RWPE1 (cell line): ENCODE results near the gene HOXD9.

Experiments
- CTCF ChIA-PET: fragments of 350-600 bp; sonication (Branson Sonifier 250); formaldehyde crosslinking; extraction: SDS; loops from one replicate; lab custom pipeline; 2021; lab: Yijun Ruan, JAX
- POLR2A ChIA-PET: fragments of 400-600 bp; formaldehyde crosslinking; extraction: SDS; loops from one replicate; lab custom pipeline; 2020; ENCODE audit warnings: antibody characterized with exemption; ENCODE audit not compliant: low non-redundant PET; lab: Yijun Ruan, JAX
- DNase-seq: peaks from one replicate; pipeline ENCODE4 v3.0.0; 2012; ENCODE audit warnings: low spot score
- H3K27ac ChIP-seq: fragments of 450-650 bp; 2 replicates; pipeline ENCODE4 v1.5.1; 2017
- TF ChIP-seq, protein P1 (sequence below): fragments of 450-650 bp; conservative IDR thresholded peaks from 2 replicates; pipeline ENCODE4 v1.5.1; 2017; ENCODE audit warnings: low read depth, mild to moderate bottlenecking

Gene HOXD9

DNA sequence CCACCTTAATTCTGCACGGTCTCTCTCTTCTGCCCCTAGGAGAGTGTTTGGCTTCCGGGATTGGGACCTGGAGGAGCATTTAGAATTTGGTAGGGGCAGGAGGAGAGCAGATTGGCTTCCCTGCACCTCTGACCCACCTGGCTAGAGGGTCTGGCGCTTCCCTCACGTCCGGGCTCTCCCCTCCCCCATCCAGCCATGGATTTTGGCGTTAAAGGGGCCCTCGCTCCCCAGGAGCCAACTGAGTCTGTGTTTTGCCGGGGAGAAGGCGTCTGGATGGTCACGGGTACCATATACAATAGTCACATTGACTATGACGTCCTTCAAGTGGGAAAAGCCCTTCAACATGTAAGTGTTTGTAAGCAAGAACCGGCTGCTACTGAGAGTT lies 41.1 kb downstream of the HOXD9 start:
- ChIA-PET POLR2A (no interaction called here), CTCF (interaction anchor here (0.7 kb wide), 1 partner anchor 78 kb away, joined by 3 read pairs; no protein-coding TSS in a partner anchor)
- no peak for DNase-seq
- TF ChIP-seq, protein P1, sequence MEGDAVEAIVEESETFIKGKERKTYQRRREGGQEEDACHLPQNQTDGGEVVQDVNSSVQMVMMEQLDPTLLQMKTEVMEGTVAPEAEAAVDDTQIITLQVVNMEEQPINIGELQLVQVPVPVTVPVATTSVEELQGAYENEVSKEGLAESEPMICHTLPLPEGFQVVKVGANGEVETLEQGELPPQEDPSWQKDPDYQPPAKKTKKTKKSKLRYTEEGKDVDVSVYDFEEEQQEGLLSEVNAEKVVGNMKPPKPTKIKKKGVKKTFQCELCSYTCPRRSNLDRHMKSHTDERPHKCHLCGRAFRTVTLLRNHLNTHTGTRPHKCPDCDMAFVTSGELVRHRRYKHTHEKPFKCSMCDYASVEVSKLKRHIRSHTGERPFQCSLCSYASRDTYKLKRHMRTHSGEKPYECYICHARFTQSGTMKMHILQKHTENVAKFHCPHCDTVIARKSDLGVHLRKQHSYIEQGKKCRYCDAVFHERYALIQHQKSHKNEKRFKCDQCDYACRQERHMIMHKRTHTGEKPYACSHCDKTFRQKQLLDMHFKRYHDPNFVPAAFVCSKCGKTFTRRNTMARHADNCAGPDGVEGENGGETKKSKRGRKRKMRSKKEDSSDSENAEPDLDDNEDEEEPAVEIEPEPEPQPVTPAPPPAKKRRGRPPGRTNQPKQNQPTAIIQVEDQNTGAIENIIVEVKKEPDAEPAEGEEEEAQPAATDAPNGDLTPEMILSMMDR, result no peak
- H3K27ac ChIP-seq, result no peak overlapping the region

DNA sequence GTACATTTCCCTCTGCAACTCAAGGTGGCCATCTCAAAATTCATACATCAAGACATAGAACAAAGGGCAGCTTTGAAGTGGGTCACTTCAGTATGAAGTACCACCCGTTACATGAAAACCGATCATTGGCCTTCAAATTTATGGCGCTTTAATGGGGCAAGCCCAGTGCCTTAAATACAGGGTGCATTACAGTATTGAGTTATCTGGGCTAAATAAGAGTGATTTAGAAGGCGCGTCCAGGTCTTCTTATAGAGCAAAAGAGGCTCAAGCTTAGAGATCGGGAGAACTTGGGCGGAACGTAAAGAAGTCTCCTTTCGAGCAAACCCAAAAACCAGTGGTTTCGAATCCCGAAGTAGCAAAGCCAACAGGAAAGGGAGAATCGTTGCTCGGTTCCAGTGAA lies 41.7 kb downstream of the HOXD9 start:
- DNase-seq, result no peak
- TF ChIP-seq, protein P1, result no peak
- ChIA-PET CTCF (no interaction called here), POLR2A (no interaction called here)
- no peak overlapping the region for H3K27ac ChIP-seq

DNA sequence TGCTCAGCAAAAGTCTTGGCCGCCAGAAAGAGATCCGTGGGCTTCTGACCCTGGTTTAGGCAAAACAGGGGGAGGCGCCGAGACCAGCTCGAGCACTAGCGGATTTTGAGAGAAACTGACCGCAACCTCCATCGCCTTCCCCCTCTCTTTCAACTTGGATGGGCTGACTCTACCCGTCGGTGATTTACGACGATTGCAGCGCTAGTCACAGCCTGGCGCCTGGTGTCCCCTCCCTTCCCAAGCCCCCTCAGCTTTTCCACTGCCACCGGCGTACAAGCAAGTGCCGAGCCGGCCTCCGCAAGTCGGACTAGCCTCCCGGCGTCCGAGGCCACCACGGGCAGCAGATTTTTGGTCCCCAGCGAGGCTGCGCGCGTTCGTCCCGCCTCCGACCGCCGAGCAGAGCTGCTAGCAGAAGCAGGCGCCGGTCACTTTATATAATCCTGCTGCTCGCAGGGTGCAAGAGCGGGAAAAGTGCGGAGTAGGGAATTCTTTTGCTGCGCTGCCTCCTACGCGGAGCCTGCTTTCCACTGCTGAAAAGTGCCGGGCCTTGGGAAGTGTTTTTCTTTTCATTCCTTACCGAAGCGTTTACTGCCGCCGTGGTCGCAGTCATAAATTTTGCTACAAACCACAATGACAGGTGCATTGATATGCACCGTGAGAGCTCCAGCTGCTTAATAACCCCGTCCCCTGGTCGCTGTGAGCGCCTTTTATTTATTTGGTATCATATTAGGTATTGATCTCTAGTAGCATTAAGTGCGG lies 42.3 kb downstream of the HOXD9 start:
- no peak overlapping the region for H3K27ac ChIP-seq
- TF ChIP-seq, protein P1, result no peak
- ChIA-PET POLR2A (interaction anchor here (0.5 kb wide), 1 partner anchor 117 kb away, joined by 5 read pairs; no protein-coding TSS in a partner anchor), CTCF (interaction anchor here (0.6 kb wide), 1 partner anchor 1059 kb away, joined by 3 read pairs; no protein-coding TSS in a partner anchor)
- DNase-seq, result no peak

DNA sequence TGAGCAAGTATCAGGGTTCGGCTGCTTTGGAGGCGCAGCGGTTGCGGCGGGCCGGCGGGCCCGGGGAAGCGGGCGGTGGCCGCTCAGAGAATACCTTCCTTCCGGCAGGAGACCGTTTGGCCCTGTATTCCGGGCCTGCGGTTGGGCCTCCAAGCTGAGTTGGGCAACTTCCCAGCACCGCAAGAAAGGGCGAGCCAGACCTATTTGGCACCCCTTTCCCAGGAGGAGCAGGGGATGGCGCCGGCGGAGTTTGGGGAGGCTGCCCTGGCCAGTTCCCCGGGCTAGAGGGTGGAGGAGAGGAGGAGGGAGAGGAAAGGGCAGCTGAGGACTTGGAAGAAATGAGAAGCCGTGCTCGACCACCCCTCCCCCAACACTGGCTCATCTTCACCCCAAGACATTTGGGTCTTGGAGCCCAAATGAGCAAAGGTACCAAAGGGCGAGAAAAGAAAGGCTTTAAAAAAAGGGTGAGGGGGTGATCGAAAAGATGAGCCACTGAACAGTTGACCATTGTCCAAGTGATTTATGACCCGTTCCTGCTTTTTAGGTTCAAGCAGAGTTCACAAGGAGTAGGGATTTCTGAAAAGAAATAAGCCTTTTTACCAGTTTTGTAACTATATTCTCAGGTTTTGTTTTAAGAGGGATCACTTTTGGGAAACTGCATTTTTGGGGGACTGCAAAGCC lies 43.0 kb downstream of the HOXD9 start:
- CTCF ChIA-PET, result interaction anchor here (0.6 kb wide), 1 partner anchor 1059 kb away, joined by 3 read pairs; no protein-coding TSS in a partner anchor
- POLR2A ChIA-PET, result interaction anchor here (0.5 kb wide), 1 partner anchor 117 kb away, joined by 5 read pairs; no protein-coding TSS in a partner anchor
- H3K27ac ChIP-seq, result no peak overlapping the region
- DNase-seq, result no peak
- TF ChIP-seq, protein P1, result no peak

DNA sequence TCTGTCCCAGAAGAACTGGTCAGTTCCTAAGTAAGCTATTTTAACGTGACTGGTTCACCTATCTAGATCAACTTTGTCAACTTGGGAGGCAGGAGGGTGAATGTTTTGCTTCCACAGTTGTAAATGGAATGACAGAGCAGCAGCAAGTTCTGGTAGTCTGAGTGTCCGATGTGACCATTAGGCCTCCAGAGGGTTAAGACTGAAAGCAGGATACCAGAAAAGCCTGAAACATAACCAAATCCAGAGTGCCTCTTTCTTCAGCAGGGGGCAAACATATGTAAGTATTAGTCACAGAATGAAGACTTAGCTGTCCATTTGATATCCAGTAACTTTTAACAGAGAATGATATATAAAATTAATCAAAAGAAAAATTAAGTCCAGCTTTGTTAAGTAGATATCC lies 43.8 kb downstream of the HOXD9 start:
- TF ChIP-seq, protein P1, result no peak
- CTCF ChIA-PET, result interaction anchor here (0.5 kb wide), 1 partner anchor 471 kb away, joined by 3 read pairs; no protein-coding TSS in a partner anchor
- POLR2A ChIA-PET, result no interaction called here
- H3K27ac ChIP-seq, result no peak overlapping the region
- DNase-seq, result no peak

DNA sequence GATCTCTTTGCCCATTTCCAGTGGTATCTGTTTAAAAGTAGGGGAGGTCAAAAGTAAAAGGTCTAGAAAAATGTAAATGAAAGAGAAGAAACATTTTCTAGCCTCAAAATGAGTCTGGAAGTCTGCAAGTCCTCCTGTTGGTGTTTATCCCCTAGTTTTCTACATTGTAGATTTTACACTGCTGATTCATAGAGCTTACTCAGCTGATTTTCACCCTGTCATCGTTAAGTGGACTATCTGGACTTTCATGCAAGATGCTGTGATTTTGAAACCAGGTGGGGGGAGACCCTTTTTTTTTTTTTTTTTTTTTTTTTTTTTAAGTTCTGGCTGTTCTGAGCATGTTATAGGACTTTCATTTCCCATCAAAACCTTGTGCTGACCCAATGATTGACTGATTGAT lies 44.9 kb downstream of the HOXD9 start:
- no peak for DNase-seq
- TF ChIP-seq, protein P1, result no peak
- H3K27ac ChIP-seq, result no peak overlapping the region
- CTCF ChIA-PET, result interaction anchor here (0.5 kb wide), 1 partner anchor 103 kb away, joined by 3 read pairs; no protein-coding TSS in a partner anchor
- POLR2A ChIA-PET, result no interaction called here
